GM21717 (cell line): ENCODE data around the gene GNPAT.
A peak's percentile ranks its signal among the peaks of the same experiment; 100 is the strongest.

Experiments
- ATAC-seq: cut with Tn5 transposase; IDR thresholded peaks from one replicate; pipeline ENCODE4 v1.9.1; 2021; ENCODE audit warnings: mild to moderate bottlenecking, moderate library complexity; ENCODE audit not compliant: unreplicated experiment

The GNPAT gene

GRCh38 chr1:231315887-231316286, 74.9 kb downstream of the GNPAT start:
- ATAC-seq = peak; percentile 89

- ATAC-seq = no peak
These were observed 76.4 kb downstream of the GNPAT start for GRCh38 chr1:231317306-231318014.

- ATAC-seq = no peak
These were observed 77.0 kb downstream of the GNPAT start for GRCh38 chr1:231318015-231318355.

GRCh38 chr1:231318568-231318967, 77.6 kb downstream of the GNPAT start:
- ATAC-seq = no peak

- no peak for ATAC-seq
These were observed 78.1 kb downstream of the GNPAT start for GRCh38 chr1:231319080-231319479.

GRCh38 chr1:231322880-231323530, 82.0 kb downstream of the GNPAT start:
- no peak for ATAC-seq

- no peak for ATAC-seq
These were observed 83.6 kb downstream of the GNPAT start for GRCh38 chr1:231324660-231325059.

- ATAC-seq = no peak
These were observed 85.2 kb downstream of the GNPAT start for GRCh38 chr1:231326248-231326647.
